Endothelial cell of umbilical vein (primary cell): ENCODE results near the gene PTX3.

Experiments
- CTCF ChIP-seq, 2 donors: IDR thresholded peaks; 1 replicate in 1 of 2; 2 replicates in 1 of 2; pipeline ENCODE4 v1.5.1; 2011; ENCODE audit warnings: low read length in 2 of 2, mild to moderate bottlenecking in 2 of 2, moderate library complexity in 2 of 2, control low read depth in 1 of 2, inconsistent platforms in 1 of 2, low read depth in 1 of 2; ENCODE audit not compliant: insufficient read depth in 1 of 2; ENCODE audit errors: extremely low read depth in 1 of 2
- EZH2 ChIP-seq: IDR thresholded peaks from 2 replicates; pipeline ENCODE4 v1.6.1; 2012; ENCODE audit warnings: borderline replicate concordance, low read depth, mild to moderate bottlenecking, moderate library complexity, low read length, inconsistent platforms; ENCODE audit not compliant: severe bottlenecking
- FOS ChIP-seq: IDR thresholded peaks from 2 replicates; pipeline ENCODE4 v1.6.1; 2011; ENCODE audit warnings: mild to moderate bottlenecking, low read length, moderate library complexity, borderline replicate concordance; ENCODE audit not compliant: insufficient read depth
- GATA2 ChIP-seq: IDR thresholded peaks from 2 replicates; pipeline ENCODE4 v1.7.0; 2011; ENCODE audit warnings: low read depth, mild to moderate bottlenecking, moderate library complexity, mixed read lengths, low read length; ENCODE audit not compliant: insufficient read length, insufficient read depth
- JUN ChIP-seq: IDR thresholded peaks from 2 replicates; pipeline ENCODE4 v1.6.1; 2011; ENCODE audit warnings: borderline replicate concordance, low read depth; ENCODE audit not compliant: insufficient read length, insufficient read depth
- MYC ChIP-seq: IDR thresholded peaks from one replicate; pipeline ENCODE4 v1.6.1; 2011; ENCODE audit warnings: mild to moderate bottlenecking, low read depth, low read length
- POLR2A ChIP-seq: IDR thresholded peaks from 2 replicates; pipeline ENCODE4 v1.6.1; 2012; ENCODE audit warnings: low read depth, mild to moderate bottlenecking, control low read depth, low read length
- POLR2AphosphoS5 ChIP-seq: IDR thresholded peaks from 2 replicates; pipeline ENCODE4 v1.6.1; 2012; ENCODE audit warnings: low read depth, mild to moderate bottlenecking, control low read depth, low read length, moderate library complexity; ENCODE audit not compliant: insufficient read depth

- TF ChIP-seq FOS = no peak
- no peak for TF ChIP-seq CTCF (IDR thresholded peaks at IDR 0.05; ENCODE audit: extremely low read depth in 1 of 2, insufficient read depth in 1 of 2, low read depth in 1 of 2, low read length in 2 of 2)
- TF ChIP-seq POLR2A = no peak
- TF ChIP-seq POLR2AphosphoS5 = no peak
- no peak for TF ChIP-seq EZH2
- no peak for TF ChIP-seq JUN
- no peak for TF ChIP-seq GATA2
- TF ChIP-seq MYC = no peak
Measured at GRCh38 chr3:157479464-157480243, 43.0 kb downstream of the PTX3 start.
